H1 (cell line): ENCODE results near the gene TMEM229B. TPM values are rescaled to one million over a fixed set of nuclear protein-coding genes. Genes with fewer than 3 reads are reported as not detected.

Experiments used
- ASH2L ChIP-seq: fragments of 200-600, 300-600 bp; sonication (generic); IDR thresholded peaks from one replicate; pipeline ENCODE4 v1.7.1; 2017; ENCODE audit warnings: low read length
- BCL11A ChIP-seq, 2 experiments: IDR thresholded peaks; one replicate each; pipeline ENCODE4 v1.6.1; 2011; ENCODE audit warnings: low read depth in 2 of 2, low read length in 2 of 2, mild to moderate bottlenecking in 2 of 2
- CBX8 ChIP-seq: fragments of 300-800, 300-1000 bp; sonication (generic); IDR thresholded peaks from 2 replicates; pipeline ENCODE4 v1.7.1; 2016; ENCODE audit warnings: low read depth, low read length, borderline replicate concordance
- FOSL1 ChIP-seq: IDR thresholded peaks from 2 replicates; pipeline ENCODE4 v1.6.1; 2011; ENCODE audit warnings: mild to moderate bottlenecking, low read depth, low read length, moderate library complexity; ENCODE audit not compliant: insufficient read depth
- HDAC2 ChIP-seq, 2 experiments: fragments of 300-600 bp in 1 of 2; sonication (generic) in 1 of 2; IDR thresholded peaks; 2 replicates each; pipeline ENCODE4 v1.6.1; 2011 to 2012; ENCODE audit warnings: low read depth in 2 of 2, low read length in 2 of 2, mild to moderate bottlenecking in 2 of 2, moderate library complexity in 2 of 2, borderline replicate concordance in 1 of 2, inconsistent platforms in 1 of 2
- RXRA ChIP-seq: IDR thresholded peaks from 2 replicates; pipeline ENCODE4 v1.6.1; 2011; ENCODE audit warnings: low read depth, mild to moderate bottlenecking, low read length, moderate library complexity; ENCODE audit not compliant: insufficient read depth
- YY1 ChIP-seq: IDR thresholded peaks from 2 replicates; pipeline ENCODE4 v1.6.1; 2011; ENCODE audit warnings: low read depth, mild to moderate bottlenecking, low read length
- polyA plus RNA-seq, 7 experiments: library from polyadenylated mRNA; depleted of rRNA in 3 of 7; stranded (reverse) in 5 of 7; unstranded in 2 of 7; fragments of >200 nt in 5 of 7; fragments of 200-250 nt in 2 of 7; gene quantifications; 1 replicate in 5 of 7; 2 replicates in 1 of 7; 4 replicates in 1 of 7; pipeline versions ENCODE4 v1.2.1 to v1.2.3, GENCODE V29; 2011 to 2013; ENCODE audit warnings: missing spikeins in 2 of 7, mixed read lengths in 2 of 7
- total RNA-seq: library from RNA; stranded (reverse); fragmentation: NEBNext Ultra II Directional; extraction: Animal tissue kit (Norgen Biotek cat#: 25700); gene quantifications from 2 replicates; pipeline ENCODE4 v1.2.1, GENCODE V29; 2021

TMEM229B gene
- total and polyA plus RNA-seq, 2 of the 8 experiments (the other 6 are each of a cell fraction or from before 2014, with no cell fraction given): 0.73 to 0.85 TPM

GRCh38 chr14:67526676-67527459 is 38.3 kb upstream of the TMEM229B start (continued):
- no peak for TF ChIP-seq RXRA
- no peak for TF ChIP-seq CBX8
- no peak for TF ChIP-seq FOSL1
- TF ChIP-seq BCL11A (IDR thresholded peaks at IDR 0.05; ENCODE audit: low read depth in 2 of 2, low read length in 2 of 2): no peak
- TF ChIP-seq ASH2L: peak; percentile 23
- TF ChIP-seq YY1: peak; percentile 34; the same call in 1 of the 2 replicates
- 0 out of 4 replicates have a peak, but pooled peaks of 1 of the 2 experiments have one; percentile 43 for TF ChIP-seq HDAC2 (IDR thresholded peaks at IDR 0.05; ENCODE audit: borderline replicate concordance in 1 of 2, low read depth in 2 of 2, low read length in 2 of 2)
